H9 (cell line): ENCODE data around the gene GET4. TPM values are rescaled to one million over a fixed set of nuclear protein-coding genes. Genes with fewer than 3 reads are reported as not detected.

Experiments used
- DNase-seq: peaks from one replicate; pipeline ENCODE4 v3.0.0-alpha.2; 2017
- H2AFZ ChIP-seq: one replicate; pipeline ENCODE4 v1.6.1; 2013; ENCODE audit warnings: mild to moderate bottlenecking, low read length, control low read depth, moderate library complexity
- H2AK5ac ChIP-seq: 2 replicates; pipeline ENCODE4 v1.6.1; 2013; ENCODE audit warnings: low read length, control low read depth, mixed read lengths; ENCODE audit not compliant: insufficient read length
- H2BK120ac ChIP-seq: one replicate; pipeline ENCODE4 v1.6.1; 2013; ENCODE audit warnings: low read depth, mild to moderate bottlenecking, low read length, control low read depth, inconsistent platforms; ENCODE audit not compliant: poor library complexity, severe bottlenecking
- H2BK12ac ChIP-seq: 2 replicates; pipeline ENCODE4 v1.6.1; 2013; ENCODE audit warnings: low read length, control low read depth, mixed read lengths, low read depth; ENCODE audit not compliant: insufficient read length
- H2BK15ac ChIP-seq: 2 replicates; pipeline ENCODE4 v1.6.1; 2013; ENCODE audit warnings: low read depth, low read length, control low read depth
- H2BK20ac ChIP-seq: one replicate; pipeline ENCODE4 v1.6.1; 2013; ENCODE audit warnings: low read depth, mild to moderate bottlenecking, low read length, control low read depth, inconsistent platforms; ENCODE audit not compliant: poor library complexity, severe bottlenecking
- H2BK5ac ChIP-seq: 2 replicates; pipeline ENCODE4 v1.6.1; 2013; ENCODE audit warnings: low read length, control low read depth, mixed read lengths; ENCODE audit not compliant: insufficient read length
- H3K14ac ChIP-seq: 2 replicates; pipeline ENCODE4 v1.6.1; 2013; ENCODE audit warnings: low read length, control low read depth; ENCODE audit not compliant: insufficient read depth
- H3K18ac ChIP-seq: 2 replicates; pipeline ENCODE4 v1.6.1; 2013; ENCODE audit warnings: low read depth, mild to moderate bottlenecking, mixed read lengths, low read length, control low read depth; ENCODE audit not compliant: insufficient read length
- H3K23ac ChIP-seq: 2 replicates; pipeline ENCODE4 v1.6.1; 2013; ENCODE audit warnings: low read length, control low read depth, mixed read lengths, low read depth; ENCODE audit not compliant: insufficient read length
- H3K23me2 ChIP-seq: 2 replicates; pipeline ENCODE4 v1.6.1; 2013; ENCODE audit warnings: low read depth, mild to moderate bottlenecking, mixed read lengths, low read length, control low read depth; ENCODE audit not compliant: insufficient read length, poor library complexity, severe bottlenecking
- H3K27ac ChIP-seq: 2 replicates; pipeline ENCODE4 v1.5.1; 2013; ENCODE audit warnings: low read length, control low read depth, mixed read lengths, low read depth; ENCODE audit not compliant: insufficient read length
- H3K27me3 ChIP-seq: 2 replicates; pipeline ENCODE4 v1.6.1; 2013; ENCODE audit warnings: low read length, control low read depth, inconsistent platforms; ENCODE audit not compliant: insufficient read depth
- H3K4ac ChIP-seq: 2 replicates; pipeline ENCODE4 v1.6.1; 2013; ENCODE audit warnings: low read depth, mild to moderate bottlenecking, control low read depth, inconsistent platforms, low read length, moderate library complexity
- H3K4me1 ChIP-seq: 2 replicates; pipeline ENCODE4 v1.6.1; 2013; ENCODE audit warnings: low read length, control low read depth, inconsistent platforms; ENCODE audit not compliant: insufficient read depth
- H3K4me2 ChIP-seq: 2 replicates; pipeline ENCODE4 v1.6.1; 2013; ENCODE audit warnings: low read length, control low read depth, mixed read lengths; ENCODE audit not compliant: insufficient read length, insufficient read depth
- H3K56ac ChIP-seq: 2 replicates; pipeline ENCODE4 v1.6.1; 2013; ENCODE audit warnings: low read depth, mild to moderate bottlenecking, mixed read lengths, low read length, control low read depth; ENCODE audit not compliant: insufficient read length
- H3K79me1 ChIP-seq: 2 replicates; pipeline ENCODE4 v1.6.1; 2013; ENCODE audit warnings: low read depth, mild to moderate bottlenecking, moderate library complexity, low read length, control low read depth, inconsistent platforms; ENCODE audit not compliant: insufficient read depth, poor library complexity, severe bottlenecking
- H3K79me2 ChIP-seq: 2 replicates; pipeline ENCODE4 v1.6.1; 2013; ENCODE audit warnings: low read length, control low read depth, inconsistent platforms; ENCODE audit not compliant: insufficient read depth
- H3K9ac ChIP-seq: 2 replicates; pipeline ENCODE4 v1.6.1; 2013; ENCODE audit warnings: low read length, control low read depth, mixed read lengths; ENCODE audit not compliant: insufficient read length; ENCODE audit errors: extremely low read depth
- H3K9me3 ChIP-seq: one replicate; pipeline ENCODE4 v1.6.1; 2013; ENCODE audit warnings: low read depth, low read length, inconsistent platforms; ENCODE audit not compliant: control insufficient read depth
- H3T11ph ChIP-seq: one replicate; pipeline ENCODE4 v1.6.1; 2013; ENCODE audit warnings: mild to moderate bottlenecking, low read length, control low read depth, inconsistent platforms
- H4K20me1 ChIP-seq: one replicate; pipeline ENCODE4 v1.6.1; 2013; ENCODE audit not compliant: control insufficient read depth, insufficient read length, insufficient read depth
- H4K5ac ChIP-seq: 2 replicates; pipeline ENCODE4 v1.6.1; 2013; ENCODE audit warnings: low read depth, mild to moderate bottlenecking, mixed read lengths, low read length, control low read depth; ENCODE audit not compliant: insufficient read length
- H4K8ac ChIP-seq: replicated peaks from 2 replicates; pipeline ENCODE4 v1.6.1; 2013; ENCODE audit warnings: low read length, control low read depth, mixed read lengths, low read depth; ENCODE audit not compliant: insufficient read length
- H4K91ac ChIP-seq: 2 replicates; pipeline ENCODE4 v1.6.1; 2013; ENCODE audit warnings: low read depth, mild to moderate bottlenecking, moderate library complexity, mixed read lengths, low read length, control low read depth; ENCODE audit not compliant: insufficient read length
- H3K27ac Mint-ChIP-seq, 3 experiments: 2 replicates in 2 of 3; 3 replicates in 1 of 3; pipeline ENCODE4 v1.8.0; 2020 to 2021; ENCODE audit warnings: mixed read lengths in 3 of 3, mild to moderate bottlenecking in 1 of 3, moderate library complexity in 1 of 3
- H3K27me3 Mint-ChIP-seq: 2 replicates; pipeline ENCODE4 v1.8.0; 2021; ENCODE audit warnings: low read depth, mild to moderate bottlenecking, moderate library complexity, mixed read lengths
- H3K36me3 Mint-ChIP-seq, 3 experiments: 2 replicates in 2 of 3; 3 replicates in 1 of 3; pipeline ENCODE4 v1.8.0; 2020 to 2021; ENCODE audit warnings: low read depth in 3 of 3, mixed read lengths in 3 of 3; ENCODE audit not compliant: insufficient read depth in 1 of 3
- H3K4me1 Mint-ChIP-seq, 2 experiments: 2 replicates each; pipeline ENCODE4 v1.8.0; 2020; ENCODE audit warnings: mixed read lengths in 2 of 2
- H3K4me3 Mint-ChIP-seq, 2 experiments: 2 replicates in 1 of 2; 3 replicates in 1 of 2; pipeline ENCODE4 v1.8.0; 2020 to 2021; ENCODE audit warnings: mild to moderate bottlenecking in 2 of 2, mixed read lengths in 2 of 2, moderate library complexity in 1 of 2
- H3K9me3 Mint-ChIP-seq, 2 experiments: 2 replicates in 1 of 2; 3 replicates in 1 of 2; pipeline ENCODE4 v1.8.0; 2020; ENCODE audit warnings: mild to moderate bottlenecking in 2 of 2, mixed read lengths in 2 of 2, moderate library complexity in 1 of 2
- WGBS: extraction: QIAGEN DNeasy Blood & Tissue Kit; methylation state at CpG from one replicate; pipeline ENCODE4 v1.1.7; 2013; ENCODE audit warnings: missing lambda C conversion rate, low lambda C conversion rate, mixed read lengths; ENCODE audit not compliant: insufficient read length; ENCODE audit errors: extremely low coverage; 5-methylcytosine and 5-hydroxymethylcytosine counted together
- total RNA-seq: library from RNA; stranded (reverse); gene quantifications from 2 replicates; pipeline ENCODE4 v1.2.1, GENCODE V29; 2021
- TF ChIP-seq, protein P1 (sequence below): fragments of 200-600 bp; sonication (generic); conservative IDR thresholded peaks from 3 replicates; pipeline ENCODE4 v1.8.0; 2021; ENCODE audit warnings: antibody characterized with exemption, mild to moderate bottlenecking

The GET4 gene
- total RNA-seq, 1 experiment from 2014 or later, result 70.2 TPM

GRCh38 chr7:916291-916941 lies 40.1 kb downstream of the GET4 start:
- H3K36me3 Mint-ChIP-seq, result no peaks in the 10 kb centered on the region
- Histone ChIP-seq H3K9ac (no peak overlapping the region), H2BK15ac (no peak overlapping the region), H3K23ac (no peak overlapping the region), H3K56ac (no peak overlapping the region), H3K79me2 (no peaks in the 10 kb centered on the region), H3K18ac (no peak overlapping the region), H3K4me2 (no peak overlapping the region), H4K91ac (no peak overlapping the region), H2BK120ac (no peak overlapping the region), H3K27me3 (no peaks in the 10 kb centered on the region), H3K4me1 (no peaks in the 10 kb centered on the region), H3K9me3 (no peaks in the 10 kb centered on the region), H2BK20ac (no peak overlapping the region), H2BK5ac (no peak overlapping the region), H3K23me2 (no peaks in the 10 kb centered on the region), H2AK5ac (no peak overlapping the region), H2BK12ac (no peak overlapping the region), H3K79me1 (no peaks in the 10 kb centered on the region), H2AFZ (no peak overlapping the region), H3K4ac (no peak overlapping the region), H4K8ac (no peak overlapping the region), H3K14ac (no peak overlapping the region), H3K27ac (no peak overlapping the region), H4K5ac (no peak overlapping the region), H4K20me1 (no peaks in the 10 kb centered on the region), H3T11ph (no peak overlapping the region)
- H3K9me3 Mint-ChIP-seq, result no peaks in the 10 kb centered on the region; a peak in 1 of 5 replicates
- peak overlapping the region in 1 of 3 experiments; percentile 80; a peak in 2 of 7 replicates for H3K27ac Mint-ChIP-seq
- DNase-seq, result no peak
- no CpG with 5 or more reads among the region's 17 CpGs for WGBS
- TF ChIP-seq, protein P1, sequence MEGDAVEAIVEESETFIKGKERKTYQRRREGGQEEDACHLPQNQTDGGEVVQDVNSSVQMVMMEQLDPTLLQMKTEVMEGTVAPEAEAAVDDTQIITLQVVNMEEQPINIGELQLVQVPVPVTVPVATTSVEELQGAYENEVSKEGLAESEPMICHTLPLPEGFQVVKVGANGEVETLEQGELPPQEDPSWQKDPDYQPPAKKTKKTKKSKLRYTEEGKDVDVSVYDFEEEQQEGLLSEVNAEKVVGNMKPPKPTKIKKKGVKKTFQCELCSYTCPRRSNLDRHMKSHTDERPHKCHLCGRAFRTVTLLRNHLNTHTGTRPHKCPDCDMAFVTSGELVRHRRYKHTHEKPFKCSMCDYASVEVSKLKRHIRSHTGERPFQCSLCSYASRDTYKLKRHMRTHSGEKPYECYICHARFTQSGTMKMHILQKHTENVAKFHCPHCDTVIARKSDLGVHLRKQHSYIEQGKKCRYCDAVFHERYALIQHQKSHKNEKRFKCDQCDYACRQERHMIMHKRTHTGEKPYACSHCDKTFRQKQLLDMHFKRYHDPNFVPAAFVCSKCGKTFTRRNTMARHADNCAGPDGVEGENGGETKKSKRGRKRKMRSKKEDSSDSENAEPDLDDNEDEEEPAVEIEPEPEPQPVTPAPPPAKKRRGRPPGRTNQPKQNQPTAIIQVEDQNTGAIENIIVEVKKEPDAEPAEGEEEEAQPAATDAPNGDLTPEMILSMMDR, result no peak
- H3K4me3 Mint-ChIP-seq, result no peak overlapping the region
- H3K27me3 Mint-ChIP-seq, result no peaks in the 10 kb centered on the region; the same call in 1 of the 2 replicates
- H3K4me1 Mint-ChIP-seq, result peaks cover 4% of the 10 kb centered on the region in 2 experiments; a peak in 3 of 4 replicates
